H1 (cell line): ENCODE results near the gene HYAL1. TPM values are rescaled to one million over a fixed set of nuclear protein-coding genes. Genes with fewer than 3 reads are reported as not detected.

ENCODE experiments used
- CTCF ChIA-PET: fragments of 300-600 bp; sonication (Branson Sonifier 250); formaldehyde crosslinking; loops from one replicate; lab custom pipeline; 2021; ENCODE audit not compliant: partially characterized antibody; lab: Charles Lee
- POLR2A ChIA-PET: fragments of 300-600 bp; sonication (Branson Sonifier 250); formaldehyde crosslinking; loops from one replicate; lab custom pipeline; 2021; ENCODE audit warnings: inconsistent platforms; ENCODE audit not compliant: partially characterized antibody; lab: Charles Lee
- DNase-seq, 2 experiments: peaks; one replicate each; pipeline versions ENCODE4 v3.0.0 to v3.0.0-alpha.2; 2010 to 2022; ENCODE audit warnings: low spot score in 2 of 2, low read depth in 1 of 2, mixed read lengths in 1 of 2
- FAIRE-seq: peaks from 2 replicates; lab custom pipeline; 2011; peaks lifted over from hg19 to GRCh38; lab: Jason Lieb, UNC
- H2AFZ ChIP-seq: 2 replicates; pipeline ENCODE4 v1.8.1; 2012; ENCODE audit warnings: low read length, inconsistent platforms
- H2AK5ac ChIP-seq: 2 replicates; pipeline ENCODE4 v1.6.1; 2013; ENCODE audit warnings: low read depth, low read length
- H2BK120ac ChIP-seq: replicated peaks from 2 replicates; pipeline ENCODE3; 2013; ENCODE audit warnings: low read depth, low read length, inconsistent platforms
- H2BK12ac ChIP-seq: 2 replicates; pipeline ENCODE4 v1.6.1; 2013; ENCODE audit warnings: low read depth, low read length
- H2BK15ac ChIP-seq: 2 replicates; pipeline ENCODE4 v1.6.1; 2013; ENCODE audit warnings: low read length
- H2BK20ac ChIP-seq: 2 replicates; pipeline ENCODE4 v1.6.1; 2013; ENCODE audit warnings: low read length
- H2BK5ac ChIP-seq: 2 replicates; pipeline ENCODE4 v1.6.1; 2013; ENCODE audit warnings: low read depth, low read length
- H3K14ac ChIP-seq: 2 replicates; pipeline ENCODE4 v1.6.1; 2013; ENCODE audit warnings: inconsistent platforms; ENCODE audit not compliant: insufficient read length
- H3K18ac ChIP-seq: 2 replicates; pipeline ENCODE4 v1.6.1; 2013; ENCODE audit warnings: low read length; ENCODE audit errors: extremely low read depth
- H3K23ac ChIP-seq: 2 replicates; pipeline ENCODE4 v1.6.1; 2013; ENCODE audit warnings: inconsistent platforms; ENCODE audit not compliant: insufficient read length
- H3K23me2 ChIP-seq: 2 replicates; pipeline ENCODE4 v1.6.1; 2013; ENCODE audit warnings: low read depth, low read length
- H3K27ac ChIP-seq: 2 replicates; pipeline ENCODE4 v1.6.1; 2011; ENCODE audit warnings: low read depth, low read length, inconsistent platforms
- H3K27me3 ChIP-seq, 4 experiments: replicated peaks in 1 of 4; 1 replicate in 1 of 4; 2 replicates in 3 of 4; pipeline versions ENCODE4 v1.6.1 to v1.8.1; 2011 to 2013; ENCODE audit warnings: low read length in 3 of 4, mild to moderate bottlenecking in 3 of 4, inconsistent platforms in 2 of 4, mixed read lengths in 2 of 4, moderate library complexity in 1 of 4; ENCODE audit not compliant: control insufficient read depth in 3 of 4, insufficient read depth in 3 of 4; ENCODE audit errors: extremely low read depth in 1 of 4
- H3K36me3 ChIP-seq, 4 experiments: 2 replicates each; pipeline versions ENCODE4 v1.6.1 to v1.8.1; 2011 to 2013; ENCODE audit warnings: mild to moderate bottlenecking in 4 of 4, low read length in 3 of 4, moderate library complexity in 2 of 4, control low read depth in 1 of 4, inconsistent platforms in 1 of 4; ENCODE audit not compliant: insufficient read depth in 4 of 4, control insufficient read depth in 2 of 4
- H3K4ac ChIP-seq: replicated peaks from 2 replicates; pipeline ENCODE3; 2013; ENCODE audit warnings: low read length, low read depth, mixed read lengths, inconsistent platforms; ENCODE audit not compliant: insufficient read length
- H3K4me1 ChIP-seq, 4 experiments: replicated peaks in 1 of 4; 1 replicate in 1 of 4; 2 replicates in 3 of 4; pipeline versions ENCODE4 v1.6.1 to v1.8.1; 2011 to 2013; ENCODE audit warnings: low read length in 3 of 4, inconsistent platforms in 2 of 4, mixed read lengths in 1 of 4; ENCODE audit not compliant: insufficient read depth in 4 of 4, control insufficient read depth in 3 of 4
- H3K4me2 ChIP-seq, 2 experiments: 2 replicates each; pipeline versions ENCODE4 v1.6.1 to v1.8.1; 2011 to 2013; ENCODE audit warnings: low read depth in 2 of 2, low read length in 2 of 2, control low read depth in 1 of 2, inconsistent platforms in 1 of 2, mild to moderate bottlenecking in 1 of 2; ENCODE audit not compliant: insufficient read depth in 1 of 2
- H3K4me3 ChIP-seq, 4 experiments: fragments of 200-600, 300-600 bp in 1 of 4; sonication (generic), shearing (Covaris generic), sonication (Bioruptor Twin) in 1 of 4; 2 replicates each; pipeline versions ENCODE4 v1.5.1 to v1.8.1; 2011 to 2016; ENCODE audit warnings: low read length in 4 of 4, low read depth in 3 of 4, control low read depth in 2 of 4, inconsistent platforms in 2 of 4, mild to moderate bottlenecking in 2 of 4, mixed read lengths in 1 of 4, moderate library complexity in 1 of 4; ENCODE audit not compliant: insufficient read depth in 2 of 4; ENCODE audit errors: extremely low read depth in 1 of 4
- H3K56ac ChIP-seq: replicated peaks from 2 replicates; pipeline ENCODE3; 2013; ENCODE audit warnings: low read depth, mild to moderate bottlenecking, mixed read lengths, low read length, inconsistent platforms; ENCODE audit not compliant: insufficient read length
- H3K79me1 ChIP-seq: 2 replicates; pipeline ENCODE4 v1.6.1; 2013; ENCODE audit warnings: low read depth, low read length, control low read depth
- H3K79me2 ChIP-seq, 2 experiments: 2 replicates each; pipeline versions ENCODE4 v1.6.1 to v1.8.1; 2012 to 2013; ENCODE audit warnings: low read length in 2 of 2, mild to moderate bottlenecking in 2 of 2, inconsistent platforms in 1 of 2; ENCODE audit not compliant: insufficient read depth in 2 of 2, control insufficient read depth in 1 of 2
- H3K9ac ChIP-seq, 4 experiments: replicated peaks in 1 of 4; 1 replicate in 1 of 4; 2 replicates in 3 of 4; pipeline versions ENCODE4 v1.6.1 to v1.8.1; 2011 to 2013; ENCODE audit warnings: low read depth in 3 of 4, low read length in 3 of 4, control low read depth in 2 of 4, mild to moderate bottlenecking in 2 of 4, moderate library complexity in 2 of 4, inconsistent platforms in 1 of 4; ENCODE audit errors: extremely low read depth in 1 of 4
- H3K9me3 ChIP-seq, 2 experiments: 2 replicates each; pipeline versions ENCODE4 v1.6.1 to v1.8.1; 2012 to 2013; ENCODE audit warnings: mild to moderate bottlenecking in 2 of 2, moderate library complexity in 2 of 2, control low read depth in 1 of 2, inconsistent platforms in 1 of 2, low read depth in 1 of 2, low read length in 1 of 2, mixed read lengths in 1 of 2; ENCODE audit not compliant: insufficient read depth in 2 of 2
- H4K20me1 ChIP-seq, 2 experiments: replicated peaks in 1 of 2; 2 replicates each; pipeline versions ENCODE3 to v1.8.1; 2011 to 2013; ENCODE audit warnings: inconsistent platforms in 2 of 2, low read length in 2 of 2, mild to moderate bottlenecking in 1 of 2; ENCODE audit not compliant: insufficient read depth in 2 of 2, control insufficient read depth in 1 of 2
- H4K5ac ChIP-seq: 2 replicates; pipeline ENCODE4 v1.6.1; 2013; ENCODE audit warnings: low read length, low read depth, mixed read lengths, inconsistent platforms; ENCODE audit not compliant: insufficient read length
- H4K8ac ChIP-seq: 2 replicates; pipeline ENCODE4 v1.8.0; 2013; ENCODE audit warnings: mild to moderate bottlenecking, moderate library complexity, low read length, inconsistent platforms; ENCODE audit not compliant: insufficient read depth; ENCODE audit errors: extremely low read depth
- H4K91ac ChIP-seq: replicated peaks from 2 replicates; pipeline ENCODE3; 2013; ENCODE audit warnings: low read length, mixed read lengths, inconsistent platforms; ENCODE audit not compliant: insufficient read length
- BRCA1 ChIP-seq: IDR thresholded peaks from 2 replicates; pipeline ENCODE4 v1.6.1; 2012; ENCODE audit warnings: low read depth, low read length, improper control_type of control experiment
- KDM4A ChIP-seq: IDR thresholded peaks from one replicate; pipeline ENCODE4 v1.7.1; 2012; ENCODE audit warnings: low read depth, mild to moderate bottlenecking, moderate library complexity, low read length, inconsistent platforms; ENCODE audit not compliant: severe bottlenecking
- POLR2A ChIP-seq, 2 experiments: IDR thresholded peaks; 1 replicate in 1 of 2; 2 replicates in 1 of 2; pipeline ENCODE4 v1.6.1; 2011; ENCODE audit warnings: low read depth in 2 of 2, low read length in 2 of 2, mild to moderate bottlenecking in 2 of 2; ENCODE audit errors: control extremely low read depth in 1 of 2
- SAP30 ChIP-seq: fragments of 300-600 bp; sonication (generic); IDR thresholded peaks from 2 replicates; pipeline ENCODE4 v1.7.1; 2012; ENCODE audit warnings: low read length, moderate library complexity, mild to moderate bottlenecking, inconsistent platforms; ENCODE audit not compliant: insufficient read depth, insufficient replicate concordance
- SIN3A ChIP-seq, 2 experiments: IDR thresholded peaks in 1 of 2; conservative IDR thresholded peaks in 1 of 2; 2 replicates each; pipeline ENCODE4 v1.6.1; 2011 to 2012; ENCODE audit warnings: low read length in 2 of 2, improper control_type of control experiment in 1 of 2, low read depth in 1 of 2, mild to moderate bottlenecking in 1 of 2
- TEAD4 ChIP-seq: IDR thresholded peaks from 2 replicates; pipeline ENCODE4 v1.6.1; 2012; ENCODE audit warnings: low read depth, low read length, inconsistent platforms, mixed read lengths
- WGBS, 2 experiments: shearing (Covaris generic) in 1 of 2; methylation state at CpG; one replicate each; pipeline versions ENCODE4 v1.1.6 to v1.1.7; 2013 to 2015; ENCODE audit warnings: low lambda C conversion rate in 2 of 2, mixed read lengths in 2 of 2, inconsistent platforms in 1 of 2, low coverage in 1 of 2, missing lambda C conversion rate in 1 of 2; ENCODE audit not compliant: insufficient replicate concordance in 2 of 2, insufficient coverage in 1 of 2, insufficient read length in 1 of 2; ENCODE audit errors: extremely low coverage in 1 of 2, missing lambda C conversion rate in 1 of 2; 5-methylcytosine and 5-hydroxymethylcytosine counted together
- polyA plus RNA-seq, 7 experiments: library from polyadenylated mRNA; depleted of rRNA in 3 of 7; stranded (reverse) in 5 of 7; unstranded in 2 of 7; fragments of >200 nt in 5 of 7; fragments of 200-250 nt in 2 of 7; gene quantifications; 1 replicate in 5 of 7; 2 replicates in 1 of 7; 4 replicates in 1 of 7; pipeline versions ENCODE4 v1.2.1 to v1.2.3, GENCODE V29; 2011 to 2013; ENCODE audit warnings: missing spikeins in 2 of 7, mixed read lengths in 2 of 7
- total RNA-seq: library from RNA; stranded (reverse); fragmentation: NEBNext Ultra II Directional; extraction: Animal tissue kit (Norgen Biotek cat#: 25700); gene quantifications from 2 replicates; pipeline ENCODE4 v1.2.1, GENCODE V29; 2021

HYAL1 gene
- total and polyA plus RNA-seq, 2 of the 8 experiments (the other 6 are each of a cell fraction or from before 2014, with no cell fraction given) = 2.0 to 5.4 TPM

- Histone ChIP-seq H3K18ac (peak overlapping the region; percentile 61; the same call in 1 of the 2 replicates), H4K5ac (peak overlapping the region; percentile 89), H4K20me1 (peaks cover 4 to 10% of the 10 kb centered on the region in 2 experiments), H3K4me2 (peak overlapping the region; percentile 95 to 98), H3K14ac (no peak overlapping the region), H2BK120ac (no peak overlapping the region), H3K4me1 (peaks cover 0 to 15% (median 14%) of the 10 kb centered on the region in 4 experiments; a peak in 5 of 7 replicates), H3K36me3 (peaks cover 2 to 5% (median 4%) of the 10 kb centered on the region in 4 experiments; a peak in 4 of 8 replicates), H4K8ac (peak overlapping the region; percentile 59; the same call in 1 of the 2 replicates), H3K79me1 (peaks cover 6% of the 10 kb centered on the region; the same call in 1 of the 2 replicates), H3K23ac (no peak overlapping the region), H3K4me3 (peak overlapping the region; percentile 72 to 96 (median 88)), H3K9ac (peak overlapping the region; percentile 77 to 88 (median 84)), H2BK15ac (no peak overlapping the region), H4K91ac (peak overlapping the region; percentile 93), H3K4ac (no peak overlapping the region), H2AFZ (0 out of 2 replicates have a peak overlapping the region, but pooled peaks have one; percentile 2), H2BK20ac (no peak overlapping the region), H3K79me2 (peaks cover 0 to 28% of the 10 kb centered on the region in 2 experiments; a peak in 2 of 4 replicates), H3K27ac (peak overlapping the region; percentile 72; the same call in 1 of the 2 replicates), H2BK5ac (peak overlapping the region; percentile 86; the same call in 1 of the 2 replicates), H3K56ac (peak overlapping the region; percentile 79), H2BK12ac (peak overlapping the region; percentile 11; the same call in 1 of the 2 replicates), H3K23me2 (peaks cover 18% of the 10 kb centered on the region), H3K9me3 (no peaks in the 10 kb centered on the region), H3K27me3 (peaks cover 18 to 37% (median 32%) of the 10 kb centered on the region in 4 experiments), H2AK5ac (no peak overlapping the region)
- 2% methylated on average over 18 of the region's 31 CpGs; no CpG with 5 or more reads in 1 of the 2 experiments for WGBS, 2 experiments
- TF ChIP-seq BRCA1 (no peak), SIN3A (conservative IDR thresholded peaks at IDR 0.05 in 1 of 2, IDR thresholded peaks at IDR 0.05 in 1 of 2; ENCODE audit: low read depth in 1 of 2, low read length in 2 of 2) (peak in 1 of 2 experiments; percentile 67; a peak in 1 of 4 replicates), POLR2A (IDR thresholded peaks at IDR 0.05; ENCODE audit: control extremely low read depth in 1 of 2, low read depth in 2 of 2, low read length in 2 of 2) (no peak), KDM4A (peak; percentile 26), TEAD4 (peak; percentile 76), SAP30 (peak; percentile 86)
- POLR2A ChIA-PET = interaction anchor here (0.6 to 4.4 kb wide), 21 partner anchors 8 to 233 kb away, joined by 3 to 40 read pairs (median 5); partner anchors contain the start of genes CYB561D2, HEMK1, HYAL2 and HYAL3
- no peak for FAIRE-seq
- no peak for DNase-seq
- CTCF ChIA-PET = interaction anchor here (0.7 to 7.7 kb wide), 18 partner anchors 8 to 1053 kb away, joined by 3 to 60 read pairs (median 4); partner anchors contain the start of genes CISH, HYAL1, HYAL2 and HYAL3
These were observed 33.2 kb upstream of the HYAL1 start for GRCh38 chr3:50336452-50337174.
